ENCODE results near the gene TMEM123.

DNA sequence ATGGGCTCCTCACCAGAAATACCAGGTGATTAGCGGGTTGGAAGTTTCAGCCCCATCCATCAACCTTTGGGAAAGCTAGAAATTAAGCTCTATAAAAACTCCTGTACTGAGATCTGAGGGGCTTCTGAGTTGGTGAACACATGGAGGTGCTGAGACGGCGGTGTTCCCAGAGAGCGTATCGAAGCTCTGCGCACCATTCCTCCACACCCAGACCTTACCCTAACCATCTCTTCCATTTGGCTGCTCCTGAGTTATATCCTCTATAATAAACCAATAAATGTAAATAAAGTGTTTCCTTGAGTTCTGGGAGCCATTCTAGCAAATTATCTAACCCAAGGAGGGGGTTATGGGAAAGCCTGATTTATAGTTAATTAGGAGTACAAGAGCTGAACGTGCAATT, 41.4 kb downstream of the TMEM123 start:
- TF ChIP-seq SMAD4 (CRISPR knock-in tag; IDR thresholded peaks at IDR 0.05), result no peak
- no peak for TF ChIP-seq ATF3 (CRISPR knock-in tag; conservative IDR thresholded peaks at IDR 0.05)
- TF ChIP-seq, protein P1, sequence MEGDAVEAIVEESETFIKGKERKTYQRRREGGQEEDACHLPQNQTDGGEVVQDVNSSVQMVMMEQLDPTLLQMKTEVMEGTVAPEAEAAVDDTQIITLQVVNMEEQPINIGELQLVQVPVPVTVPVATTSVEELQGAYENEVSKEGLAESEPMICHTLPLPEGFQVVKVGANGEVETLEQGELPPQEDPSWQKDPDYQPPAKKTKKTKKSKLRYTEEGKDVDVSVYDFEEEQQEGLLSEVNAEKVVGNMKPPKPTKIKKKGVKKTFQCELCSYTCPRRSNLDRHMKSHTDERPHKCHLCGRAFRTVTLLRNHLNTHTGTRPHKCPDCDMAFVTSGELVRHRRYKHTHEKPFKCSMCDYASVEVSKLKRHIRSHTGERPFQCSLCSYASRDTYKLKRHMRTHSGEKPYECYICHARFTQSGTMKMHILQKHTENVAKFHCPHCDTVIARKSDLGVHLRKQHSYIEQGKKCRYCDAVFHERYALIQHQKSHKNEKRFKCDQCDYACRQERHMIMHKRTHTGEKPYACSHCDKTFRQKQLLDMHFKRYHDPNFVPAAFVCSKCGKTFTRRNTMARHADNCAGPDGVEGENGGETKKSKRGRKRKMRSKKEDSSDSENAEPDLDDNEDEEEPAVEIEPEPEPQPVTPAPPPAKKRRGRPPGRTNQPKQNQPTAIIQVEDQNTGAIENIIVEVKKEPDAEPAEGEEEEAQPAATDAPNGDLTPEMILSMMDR (IDR thresholded peaks at IDR 0.05), result no peak
- TF ChIP-seq ATF1 (CRISPR knock-in tag; IDR thresholded peaks at IDR 0.05), result no peak
- no peak for TF ChIP-seq MLX (CRISPR knock-in tag; IDR thresholded peaks at IDR 0.05)
- TF ChIP-seq FOXJ3 (CRISPR knock-in tag; IDR thresholded peaks at IDR 0.05; ENCODE audit: borderline replicate concordance), result no peak
- TF ChIP-seq MXD4 (CRISPR knock-in tag; IDR thresholded peaks at IDR 0.05; ENCODE audit: borderline replicate concordance), result no peak
- TF ChIP-seq SP1 (CRISPR knock-in tag; conservative IDR thresholded peaks at IDR 0.05), result no peak
